ACHN (cell line): ENCODE results near the gene MMS19.

ENCODE experiments used
- DNase-seq: peaks from one replicate; pipeline ENCODE4 v3.0.0-alpha.2; 2015
- in situ Hi-C: cut with HindIII; loops from 2 replicates; pipeline ENCODE4 v1.10.0; 2017; ENCODE audit warnings: low sequenced_read_pairs, low pct_ligation_motif_present, low pct_unique_long_range_greater_than_20kb

Gene MMS19

GRCh38 chr10:97498076-97498840 is at the start of gene MMS19:
Gene MMS19, minus strand, starts transcription at chr10:97498422. Its CDS starts 38 bp downstream, at chr10:97498384.
- DNase-seq: peak; percentile 98
- in situ Hi-C loops: no loop called here

GRCh38 chr10:97547962-97548361 is 49.7 kb upstream of the MMS19 start:
- in situ Hi-C loops: no loop called here

GRCh38 chr10:97547271-97547600 is 49.0 kb upstream of the MMS19 start:
- no peak for DNase-seq
- in situ Hi-C loops: no loop called here

More at GRCh38 chr10:97547962-97548361, 49.7 kb upstream of the MMS19 start:
- DNase-seq: no peak

- no peak for DNase-seq
These were observed 48.4 kb upstream of the MMS19 start for GRCh38 chr10:97546456-97547270.

GRCh38 chr10:97543025-97543546 is 44.9 kb upstream of the MMS19 start:
- peak; percentile 89 for DNase-seq
- in situ Hi-C loops: no loop called here

More at GRCh38 chr10:97546456-97547270, 48.4 kb upstream of the MMS19 start:
- in situ Hi-C loops: no loop called here

GRCh38 chr10:97542169-97543024 is 44.2 kb upstream of the MMS19 start:
- in situ Hi-C loops: no loop called here
- peak; percentile 89 for DNase-seq

GRCh38 chr10:97540669-97541500 is 42.7 kb upstream of the MMS19 start:
- in situ Hi-C loops: no loop called here
- no peak for DNase-seq

- peak; percentile 43 for DNase-seq
- in situ Hi-C loops: no loop called here
These were observed 41.4 kb upstream of the MMS19 start for GRCh38 chr10:97539523-97540200.

GRCh38 chr10:97538839-97539238 is 40.6 kb upstream of the MMS19 start:
- no peak for DNase-seq
- in situ Hi-C loops: no loop called here

GRCh38 chr10:97538411-97538810 is 40.2 kb upstream of the MMS19 start:
- DNase-seq: peak; percentile 61
- in situ Hi-C loops: no loop called here

- DNase-seq: no peak
- in situ Hi-C loops: no loop called here
These were observed 39.1 kb upstream of the MMS19 start for GRCh38 chr10:97537186-97537869.

- in situ Hi-C loops: no loop called here
- DNase-seq: peak; percentile 43
These were observed 36.6 kb upstream of the MMS19 start for GRCh38 chr10:97534746-97535367.

- in situ Hi-C loops: no loop called here
- no peak for DNase-seq
These were observed 35.7 kb upstream of the MMS19 start for GRCh38 chr10:97533888-97534287.

- in situ Hi-C loops: no loop called here
- DNase-seq: peak; percentile 72
These were observed 34.9 kb upstream of the MMS19 start for GRCh38 chr10:97532935-97533671.

GRCh38 chr10:97531401-97531986 is 33.3 kb upstream of the MMS19 start:
- peak; percentile 64 for DNase-seq
- in situ Hi-C loops: no loop called here
